Urothelium cell line (cell line): ENCODE data around the gene CDC42SE1.

ENCODE experiments used
- DNase-seq: peaks from one replicate; pipeline ENCODE4 v3.0.0; 2011; ENCODE audit warnings: low spot score, mixed read lengths
- FAIRE-seq: peaks from 2 replicates; lab custom pipeline; 2011; peaks lifted over from hg19 to GRCh38; lab: Jason Lieb, UNC

CDC42SE1 gene

DNA sequence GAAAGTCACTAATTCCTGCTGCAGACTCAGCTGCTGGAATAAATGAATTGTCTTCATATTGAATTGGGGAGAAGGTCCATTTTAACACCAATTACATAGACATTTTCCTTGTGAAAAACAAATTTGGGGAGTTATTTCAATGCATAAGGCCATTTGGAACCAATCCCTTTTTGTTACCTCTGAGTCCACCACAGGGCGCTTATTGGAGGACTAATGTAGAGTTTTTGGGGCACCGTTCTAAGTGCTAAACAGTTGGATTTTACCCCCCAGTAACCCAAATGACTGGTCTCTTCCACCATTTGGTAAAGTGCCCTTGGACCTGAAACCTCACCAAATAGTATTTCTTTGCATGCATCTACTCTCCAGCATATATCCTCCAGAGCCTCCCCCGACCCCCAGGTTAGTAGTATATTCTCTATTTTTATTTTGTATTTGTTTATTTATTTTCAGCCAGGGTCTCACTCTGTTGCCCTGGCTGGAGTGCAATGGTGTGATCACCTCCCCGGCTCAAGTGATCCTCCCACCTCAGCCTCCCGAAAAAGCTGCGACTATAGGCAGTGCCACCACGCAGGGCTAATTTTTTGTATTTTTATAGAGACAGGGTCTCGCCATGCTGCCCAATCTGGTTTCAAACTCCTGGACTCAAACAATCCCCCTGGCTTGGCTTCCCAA is 49.6 kb downstream of the CDC42SE1 start:
- no peak for DNase-seq
- FAIRE-seq: no peak

DNA sequence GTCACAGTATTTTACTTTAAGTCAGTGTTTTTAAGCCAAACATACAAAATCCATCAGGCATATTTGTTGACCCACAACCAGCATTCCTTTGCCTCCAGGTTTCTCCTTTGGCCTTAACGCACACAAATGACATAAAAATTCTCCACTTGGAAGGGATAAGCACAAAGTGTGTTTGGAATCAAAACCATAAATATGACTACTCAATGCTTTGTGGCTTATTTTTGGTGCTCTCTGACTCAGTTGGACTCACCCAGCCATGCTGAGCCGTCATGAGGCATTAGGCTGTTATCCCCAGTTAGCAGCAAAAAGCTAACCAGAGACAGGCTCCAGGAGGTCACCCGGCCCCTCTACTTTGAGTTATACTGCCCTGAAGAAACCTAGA is 50.2 kb downstream of the CDC42SE1 start:
- no peak for DNase-seq
- no peak for FAIRE-seq

DNA sequence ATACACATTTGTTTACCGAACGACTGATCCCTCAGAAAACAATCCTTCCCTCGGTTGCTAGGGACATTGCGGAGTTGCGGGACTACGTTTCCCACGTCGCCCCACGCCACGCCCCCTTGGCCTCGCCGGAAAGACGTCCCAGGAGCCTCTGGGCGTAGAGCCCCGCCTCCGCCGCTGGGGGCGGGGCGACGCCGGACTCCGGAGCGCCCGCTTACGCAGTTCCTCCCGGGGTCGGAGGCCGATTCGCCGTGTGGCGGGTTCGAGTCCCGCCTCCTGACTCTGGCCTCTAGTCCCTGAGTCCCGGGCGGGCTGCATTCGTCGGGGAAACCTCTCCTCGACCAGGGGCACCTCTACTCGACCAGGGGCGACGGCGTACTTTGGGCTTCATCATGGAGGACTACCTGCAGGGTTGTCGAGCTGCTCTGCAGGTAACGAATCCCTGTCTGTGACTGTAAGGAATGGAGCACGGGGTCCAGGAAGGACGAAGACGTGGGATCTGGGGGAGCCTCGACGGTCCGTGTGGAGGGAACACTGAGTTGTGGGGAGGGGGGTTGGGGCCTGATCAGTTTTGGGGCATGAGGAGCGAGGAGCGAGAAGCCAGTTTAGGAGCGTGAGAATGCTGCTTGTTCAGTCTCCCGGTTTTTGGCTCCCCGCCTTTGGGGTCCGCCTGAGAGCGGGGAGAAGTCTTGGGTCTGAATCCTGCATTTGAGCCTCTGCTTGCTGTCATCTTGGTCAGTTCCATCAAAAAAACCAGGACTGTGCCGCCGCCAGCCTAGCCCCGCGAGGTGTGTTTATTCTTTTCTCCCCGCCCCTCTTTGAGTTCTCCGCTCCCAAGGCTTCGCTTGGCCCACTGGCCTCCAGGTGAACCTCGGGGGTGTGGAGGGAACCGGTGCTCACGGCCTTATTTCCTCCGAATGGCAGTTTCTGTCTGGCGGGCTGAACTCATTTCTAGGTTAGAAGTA is 50.9 kb downstream of the CDC42SE1 start, which contains the start of gene PRUNE1:
Gene PRUNE1, plus strand, starts transcription at position 206 of the 962 bp plus-strand sequence. Its CDS starts 184 bp downstream, at position 390.
- FAIRE-seq (no peak), DNase-seq (peak; percentile 99)

DNA sequence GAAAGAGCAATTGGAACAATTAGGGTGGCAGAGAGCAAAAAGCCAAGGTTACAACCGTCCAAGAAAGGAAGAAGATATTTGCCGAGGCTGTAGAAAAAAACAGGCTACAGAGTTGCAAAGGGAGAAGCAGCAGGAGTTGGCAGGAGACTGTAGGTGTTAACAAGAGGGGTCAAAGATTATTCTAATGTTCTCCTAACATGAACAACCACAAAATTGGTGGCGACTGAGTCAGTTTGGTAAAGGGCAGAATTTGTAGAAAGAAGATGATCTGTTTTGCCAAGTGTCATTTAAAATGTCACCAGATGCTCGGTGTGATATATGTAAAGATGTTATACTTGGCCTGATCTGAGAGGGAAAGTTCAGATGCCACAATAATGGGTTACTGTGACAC is 51.6 kb downstream of the CDC42SE1 start:
- DNase-seq: no peak
- FAIRE-seq: no peak

DNA sequence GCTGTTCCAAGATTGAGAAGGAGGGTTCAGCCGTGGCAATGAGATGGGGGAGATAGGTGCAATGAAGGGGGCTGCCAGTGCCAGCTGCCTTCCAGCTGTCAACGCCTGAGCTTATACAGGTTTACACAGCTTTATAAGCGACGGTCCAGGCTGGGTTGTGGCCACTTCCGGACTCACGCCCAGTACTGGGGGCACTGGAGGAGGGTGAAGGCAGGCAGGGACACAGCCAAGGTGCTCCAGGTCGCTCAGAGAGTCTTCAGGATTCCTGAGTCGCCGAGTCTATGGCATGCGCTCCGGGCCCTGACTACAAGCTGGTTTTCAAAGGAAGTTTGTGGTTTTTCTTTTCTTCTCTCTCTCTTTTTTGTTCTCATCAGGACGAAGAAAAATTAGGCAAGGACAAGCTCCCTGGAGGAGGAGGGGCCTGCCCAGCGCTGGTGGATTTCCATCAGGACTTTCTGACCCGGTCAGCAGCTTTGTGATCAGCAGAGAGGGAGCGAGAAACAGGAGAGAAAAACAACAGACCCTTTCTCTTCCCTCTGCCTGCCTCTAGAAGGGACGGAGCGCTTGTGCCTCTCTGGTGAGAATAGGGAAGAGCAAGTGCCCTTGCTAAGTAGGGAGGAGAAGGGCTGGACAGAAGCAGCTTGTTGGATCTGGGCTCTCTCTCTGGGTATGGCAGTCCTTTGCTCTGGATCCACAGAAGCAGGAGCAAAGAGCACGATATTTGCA is 52.9 kb downstream of the CDC42SE1 start, which contains the start of gene MINDY1:
Gene MINDY1, minus strand, starts transcription at position 576 of the 726 bp plus-strand sequence. CDS start 4,285 bp downstream, outside the sequence.
- FAIRE-seq (no peak), DNase-seq (peak; percentile 86)

DNA sequence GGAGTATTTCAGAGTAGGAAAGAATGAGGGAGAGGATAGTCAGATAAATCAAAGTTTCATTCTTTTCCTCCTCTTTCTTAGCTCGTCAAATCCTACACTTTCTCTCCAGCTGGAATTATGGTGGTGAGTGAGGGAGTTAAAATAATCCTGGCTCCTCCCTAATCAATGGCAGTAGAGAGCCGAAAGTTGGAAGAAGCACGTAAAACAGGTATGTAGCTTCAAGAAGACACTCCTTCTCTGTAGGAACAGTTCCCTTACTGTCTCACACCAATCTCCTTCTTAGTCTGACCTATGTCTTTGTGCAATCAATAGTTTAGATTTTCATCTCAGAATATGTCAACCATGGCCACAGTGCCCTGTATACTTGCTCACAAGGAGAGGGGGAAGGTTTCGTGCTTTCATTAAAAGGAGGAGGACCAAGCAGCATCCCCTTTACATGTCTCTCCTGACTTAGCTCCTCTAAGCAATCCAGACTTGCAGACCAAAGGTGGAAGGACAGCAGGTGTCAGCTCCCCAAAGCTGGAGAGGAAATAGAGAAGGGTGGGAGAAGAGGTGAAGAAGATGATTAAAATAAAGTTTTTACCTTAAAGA is 53.6 kb downstream of the CDC42SE1 start:
- FAIRE-seq (no peak), DNase-seq (no peak)

DNA sequence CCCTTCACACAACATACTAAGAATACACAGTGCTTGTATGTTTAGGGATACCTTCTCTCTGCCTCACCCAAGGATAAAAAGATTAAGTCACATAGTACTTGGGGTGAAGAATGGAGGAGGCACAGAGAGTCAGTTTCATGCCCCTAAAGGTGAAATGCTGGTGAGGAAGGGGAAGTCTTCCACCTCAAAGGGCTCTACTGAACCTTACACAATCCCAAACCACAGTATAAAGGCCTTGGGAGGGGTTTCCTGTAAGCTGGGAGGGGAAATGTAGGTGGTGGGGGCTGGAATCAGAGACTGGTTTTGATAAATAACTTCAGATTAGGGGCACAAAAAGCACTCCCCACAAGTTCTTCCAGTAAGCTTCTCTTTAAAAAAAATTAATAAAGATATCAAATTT is 56.2 kb downstream of the CDC42SE1 start:
- FAIRE-seq (no peak), DNase-seq (no peak)

DNA sequence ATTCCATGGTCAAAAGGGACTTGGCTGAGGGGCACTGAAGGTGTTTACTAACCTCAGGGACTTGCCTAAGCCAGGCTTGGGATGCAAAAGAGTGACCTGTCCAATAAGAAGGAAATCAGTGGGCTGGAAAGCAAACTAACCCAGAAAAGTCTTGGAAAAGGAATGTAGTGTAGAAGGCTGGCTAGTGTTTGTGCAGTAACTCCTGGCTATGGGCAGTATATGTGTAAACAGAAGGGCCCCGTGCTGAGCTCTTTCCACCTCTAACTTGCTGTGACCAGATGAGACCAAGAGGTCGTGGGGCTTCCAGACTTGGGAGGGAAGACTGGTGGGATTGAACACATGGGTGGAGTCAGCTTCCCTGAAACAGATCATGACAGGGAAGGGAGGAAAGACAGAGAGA is 56.8 kb downstream of the CDC42SE1 start:
- no peak for FAIRE-seq

DNA sequence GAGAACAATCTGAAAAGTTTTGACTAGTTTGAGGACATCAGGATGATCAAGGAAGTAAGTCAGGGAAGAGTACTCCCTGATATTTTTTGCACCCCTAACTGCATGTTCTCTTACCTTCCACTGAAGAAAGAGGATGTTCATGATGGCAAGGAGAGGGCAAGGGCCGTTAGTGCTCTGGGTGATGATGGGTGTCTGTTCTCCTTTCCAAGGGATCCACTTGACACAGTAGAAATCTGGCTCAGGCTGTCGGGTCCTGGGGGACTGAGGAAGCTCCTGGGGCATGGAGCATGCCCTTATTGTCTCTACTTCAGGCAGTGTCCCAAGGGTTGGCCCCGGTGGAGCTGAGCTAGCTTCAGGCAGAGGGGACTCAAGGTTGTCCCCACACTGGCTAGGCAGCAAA is 57.4 kb downstream of the CDC42SE1 start:
- FAIRE-seq (no peak), DNase-seq (no peak)

More for the DNA sequence above, 56.8 kb downstream of the CDC42SE1 start:
- no peak for DNase-seq

DNA sequence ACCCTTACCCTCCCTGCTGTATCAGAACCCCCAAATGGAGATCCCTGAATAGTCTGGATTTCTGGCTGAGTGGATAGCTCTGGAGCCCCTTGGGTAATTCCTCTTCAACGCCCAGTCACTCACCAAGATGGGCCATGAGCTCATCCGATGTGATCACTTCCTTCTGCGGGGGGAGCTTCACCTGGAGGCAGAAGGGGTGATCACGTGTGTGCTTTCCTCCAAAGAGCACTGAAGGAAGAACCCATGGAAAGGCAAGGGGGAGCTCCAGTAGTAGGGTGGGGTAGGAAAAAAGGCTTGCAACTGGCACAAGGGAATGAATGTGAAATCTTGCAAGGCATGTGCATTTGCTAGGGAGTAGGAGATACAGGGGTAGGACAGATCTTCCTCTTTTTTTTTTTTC is 57.8 kb downstream of the CDC42SE1 start:
- no peak for FAIRE-seq
- peak; percentile 37 for DNase-seq
